H1 (cell line): ENCODE measurements around the gene PCDHB7.
A peak's percentile ranks its signal among the peaks of the same experiment; 100 is the strongest.

Experiments used
- CHD7 ChIP-seq: fragments of 300-600 bp; sonication (generic); IDR thresholded peaks from 2 replicates; pipeline ENCODE4 v1.7.1; 2012; ENCODE audit warnings: low read length, moderate library complexity, mild to moderate bottlenecking, inconsistent platforms; ENCODE audit not compliant: insufficient replicate concordance
- POLR2A ChIP-seq, 2 experiments: IDR thresholded peaks; 1 replicate in 1 of 2; 2 replicates in 1 of 2; pipeline ENCODE4 v1.6.1; 2011; ENCODE audit warnings: low read depth in 2 of 2, low read length in 2 of 2, mild to moderate bottlenecking in 2 of 2; ENCODE audit errors: control extremely low read depth in 1 of 2
- RAD21 ChIP-seq, 2 experiments: IDR thresholded peaks in 1 of 2; conservative IDR thresholded peaks in 1 of 2; 2 replicates each; pipeline ENCODE4 v1.6.1; 2011; ENCODE audit warnings: low read depth in 2 of 2, low read length in 2 of 2, improper control_type of control experiment in 1 of 2, inconsistent platforms in 1 of 2, mild to moderate bottlenecking in 1 of 2, moderate library complexity in 1 of 2
- SUZ12 ChIP-seq: fragments of 200-600 bp; sonication (generic); IDR thresholded peaks from 2 replicates; pipeline ENCODE4 v1.6.1; 2012; ENCODE audit warnings: mild to moderate bottlenecking, inconsistent platforms, low read length, moderate library complexity, mixed read lengths
- TF ChIP-seq, protein P1 (sequence below), 3 experiments: IDR thresholded peaks; 1 replicate in 2 of 3; 2 replicates in 1 of 3; pipeline versions ENCODE4 v1.5.1 to v1.6.1; 2011; ENCODE audit warnings: low read length in 3 of 3, mild to moderate bottlenecking in 3 of 3, inconsistent platforms in 2 of 3, low read depth in 1 of 3, moderate library complexity in 1 of 3; ENCODE audit not compliant: insufficient read depth in 1 of 3; ENCODE audit errors: control extremely low read depth in 1 of 3

GRCh38 chr5:141135030-141135717, 37.3 kb upstream of the PCDHB7 start, which contains the start of gene PCDHB5:
- peak in 1 of 2 experiments; percentile 49; a peak in 1 of 3 replicates for TF ChIP-seq POLR2A (IDR thresholded peaks at IDR 0.05; ENCODE audit: control extremely low read depth in 1 of 2, low read depth in 2 of 2, low read length in 2 of 2)
- TF ChIP-seq, protein P1, sequence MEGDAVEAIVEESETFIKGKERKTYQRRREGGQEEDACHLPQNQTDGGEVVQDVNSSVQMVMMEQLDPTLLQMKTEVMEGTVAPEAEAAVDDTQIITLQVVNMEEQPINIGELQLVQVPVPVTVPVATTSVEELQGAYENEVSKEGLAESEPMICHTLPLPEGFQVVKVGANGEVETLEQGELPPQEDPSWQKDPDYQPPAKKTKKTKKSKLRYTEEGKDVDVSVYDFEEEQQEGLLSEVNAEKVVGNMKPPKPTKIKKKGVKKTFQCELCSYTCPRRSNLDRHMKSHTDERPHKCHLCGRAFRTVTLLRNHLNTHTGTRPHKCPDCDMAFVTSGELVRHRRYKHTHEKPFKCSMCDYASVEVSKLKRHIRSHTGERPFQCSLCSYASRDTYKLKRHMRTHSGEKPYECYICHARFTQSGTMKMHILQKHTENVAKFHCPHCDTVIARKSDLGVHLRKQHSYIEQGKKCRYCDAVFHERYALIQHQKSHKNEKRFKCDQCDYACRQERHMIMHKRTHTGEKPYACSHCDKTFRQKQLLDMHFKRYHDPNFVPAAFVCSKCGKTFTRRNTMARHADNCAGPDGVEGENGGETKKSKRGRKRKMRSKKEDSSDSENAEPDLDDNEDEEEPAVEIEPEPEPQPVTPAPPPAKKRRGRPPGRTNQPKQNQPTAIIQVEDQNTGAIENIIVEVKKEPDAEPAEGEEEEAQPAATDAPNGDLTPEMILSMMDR (IDR thresholded peaks at IDR 0.05; ENCODE audit: control extremely low read depth in 1 of 3, insufficient read depth in 1 of 3, low read depth in 1 of 3, low read length in 3 of 3): peak; percentile 43 to 77 (median 72)
- no peak for TF ChIP-seq CHD7
- no peak for TF ChIP-seq SUZ12
- peak; percentile 77 to 79 for TF ChIP-seq RAD21 (IDR thresholded peaks at IDR 0.05 in 1 of 2, conservative IDR thresholded peaks at IDR 0.05 in 1 of 2; ENCODE audit: low read depth in 2 of 2, low read length in 2 of 2)
